CD8-positive, alpha-beta memory T cell (primary cell): ENCODE results near the gene PIK3R6. TPM values are rescaled to one million over a fixed set of nuclear protein-coding genes. Genes with fewer than 3 reads are reported as not detected.
A peak's percentile ranks its signal among the peaks of the same experiment; 100 is the strongest.
"Not testable (repeated sequence)": the region's sequence is repeated elsewhere in the genome, so short reads cannot be mapped to it uniquely, and the experiment has no call there.

Experiments used
- CTCF ChIA-PET: fragments of 350-600 bp; sonication (Branson Sonifier 250); formaldehyde crosslinking; loops from one replicate; lab custom pipeline; 2021; ENCODE audit warnings: antibody characterized with exemption; lab: Charles Lee
- POLR2A ChIA-PET: fragments of 350-600 bp; sonication (Branson Sonifier 250); formaldehyde crosslinking; loops from one replicate; lab custom pipeline; 2021; ENCODE audit warnings: antibody characterized with exemption; lab: Charles Lee
- DNase-seq, 5 donors: peaks; one replicate each; pipeline versions ENCODE4 v3.0.0 to v3.0.0-alpha.2; 2020 to 2022; ENCODE audit warnings: mixed read lengths in 1 of 5
- H3K27ac ChIP-seq: one replicate; pipeline ENCODE4 v1.7.0; 2013; ENCODE audit warnings: low read depth, mild to moderate bottlenecking, low read length, moderate library complexity
- H3K27me3 ChIP-seq: 2 replicates; pipeline ENCODE4 v1.7.0; 2013; ENCODE audit warnings: low read length, mild to moderate bottlenecking; ENCODE audit not compliant: insufficient read depth, poor library complexity, severe bottlenecking
- H3K36me3 ChIP-seq: 2 replicates; pipeline ENCODE4 v1.7.0; 2013; ENCODE audit warnings: mild to moderate bottlenecking, low read length, moderate library complexity; ENCODE audit not compliant: insufficient read depth
- H3K4me1 ChIP-seq: 2 replicates; pipeline ENCODE4 v1.7.0; 2013; ENCODE audit warnings: mild to moderate bottlenecking, low read length, moderate library complexity; ENCODE audit not compliant: insufficient read depth
- H3K4me3 ChIP-seq: 2 replicates; pipeline ENCODE4 v1.7.0; 2013; ENCODE audit warnings: mild to moderate bottlenecking, low read length
- H3K9me3 ChIP-seq: 2 replicates; pipeline ENCODE4 v1.7.0; 2013; ENCODE audit warnings: mild to moderate bottlenecking, low read length
- H3K27ac Mint-ChIP-seq, 8 donors: one replicate each; pipeline ENCODE4 v1.8.0; 2020 to 2021; ENCODE audit warnings: mixed read lengths in 8 of 8, mild to moderate bottlenecking in 6 of 8, inconsistent platforms in 3 of 8, moderate library complexity in 3 of 8
- H3K27me3 Mint-ChIP-seq, 2 donors: one replicate each; pipeline ENCODE4 v1.8.0; 2020 to 2021; ENCODE audit warnings: mixed read lengths in 2 of 2, mild to moderate bottlenecking in 1 of 2, moderate library complexity in 1 of 2
- H3K36me3 Mint-ChIP-seq, 3 donors: one replicate each; pipeline ENCODE4 v1.8.0; 2020 to 2021; ENCODE audit warnings: mixed read lengths in 3 of 3, inconsistent platforms in 1 of 3, mild to moderate bottlenecking in 1 of 3
- H3K4me1 Mint-ChIP-seq, 3 donors: one replicate each; pipeline ENCODE4 v1.8.0; 2020 to 2021; ENCODE audit warnings: mixed read lengths in 3 of 3, inconsistent platforms in 1 of 3, mild to moderate bottlenecking in 1 of 3
- H3K4me3 Mint-ChIP-seq, 7 donors: one replicate each; pipeline ENCODE4 v1.8.0; 2020 to 2021; ENCODE audit warnings: mixed read lengths in 7 of 7, mild to moderate bottlenecking in 6 of 7, moderate library complexity in 4 of 7, inconsistent platforms in 2 of 7
- H3K9me3 Mint-ChIP-seq, 5 donors: one replicate each; pipeline ENCODE4 v1.8.0; 2020 to 2022; ENCODE audit warnings: mixed read lengths in 5 of 5, mild to moderate bottlenecking in 3 of 5, moderate library complexity in 2 of 5, inconsistent platforms in 1 of 5
- polyA plus RNA-seq: library from polyadenylated mRNA; unstranded; fragments of 300-500 nt; fragmentation: Illumina TruSeq; gene quantifications from one replicate; pipeline ENCODE4 v1.2.3, GENCODE V29; 2021
- total RNA-seq, 2 experiments: library from RNA; stranded (reverse); gene quantifications; one replicate each; pipeline ENCODE4 v1.2.3, GENCODE V29; 2021

Gene PIK3R6
- total and polyA plus RNA-seq, 3 experiments from 2014 or later = 0.18 to 0.61 (median 0.35) TPM

DNA sequence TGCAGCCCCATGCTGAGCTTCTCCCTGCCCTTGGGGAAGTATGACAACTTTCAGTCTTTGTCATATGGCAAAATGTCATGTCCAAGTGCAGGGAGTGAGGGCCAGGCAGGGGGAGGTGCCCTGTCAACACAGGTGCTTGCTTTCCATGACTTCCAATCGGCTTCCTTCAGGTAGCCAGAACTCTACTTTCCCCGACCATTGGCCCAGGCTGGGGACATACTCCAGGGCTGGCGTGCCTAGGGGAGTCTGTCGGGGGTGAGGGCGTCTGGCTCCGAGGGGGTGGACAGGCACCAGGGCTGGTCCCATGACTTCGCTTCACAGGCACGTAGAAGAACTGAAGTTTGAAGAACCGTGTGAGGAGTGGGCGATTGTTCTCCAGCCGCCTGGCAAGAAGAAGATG is 19.8 kb upstream of the PIK3R6 start:
- ChIA-PET POLR2A (no interaction called here), CTCF (no interaction called here)
- Mint-ChIP-seq H3K27ac (peak overlapping the region in 6 of 8 donors; percentile 3 to 88 (median 56)), H3K4me3 (peak overlapping the region in 1 of 7 donors; percentile 19), H3K27me3 (peaks cover 0 to 4% of the 10 kb centered on the region in 2 donors), H3K4me1 (peaks cover 5% of the 10 kb centered on the region in 3 donors), H3K9me3 (no peaks in the 10 kb centered on the region), H3K36me3 (peaks cover 15 to 89% (median 15%) of the 10 kb centered on the region in 3 donors)
- Histone ChIP-seq H3K27me3 (no peaks in the 10 kb centered on the region), H3K36me3 (peaks cover 64% of the 10 kb centered on the region), H3K27ac (no peak overlapping the region), H3K4me1 (no peaks in the 10 kb centered on the region), H3K9me3 (no peaks in the 10 kb centered on the region), H3K4me3 (no peak overlapping the region)
- no peak for DNase-seq

DNA sequence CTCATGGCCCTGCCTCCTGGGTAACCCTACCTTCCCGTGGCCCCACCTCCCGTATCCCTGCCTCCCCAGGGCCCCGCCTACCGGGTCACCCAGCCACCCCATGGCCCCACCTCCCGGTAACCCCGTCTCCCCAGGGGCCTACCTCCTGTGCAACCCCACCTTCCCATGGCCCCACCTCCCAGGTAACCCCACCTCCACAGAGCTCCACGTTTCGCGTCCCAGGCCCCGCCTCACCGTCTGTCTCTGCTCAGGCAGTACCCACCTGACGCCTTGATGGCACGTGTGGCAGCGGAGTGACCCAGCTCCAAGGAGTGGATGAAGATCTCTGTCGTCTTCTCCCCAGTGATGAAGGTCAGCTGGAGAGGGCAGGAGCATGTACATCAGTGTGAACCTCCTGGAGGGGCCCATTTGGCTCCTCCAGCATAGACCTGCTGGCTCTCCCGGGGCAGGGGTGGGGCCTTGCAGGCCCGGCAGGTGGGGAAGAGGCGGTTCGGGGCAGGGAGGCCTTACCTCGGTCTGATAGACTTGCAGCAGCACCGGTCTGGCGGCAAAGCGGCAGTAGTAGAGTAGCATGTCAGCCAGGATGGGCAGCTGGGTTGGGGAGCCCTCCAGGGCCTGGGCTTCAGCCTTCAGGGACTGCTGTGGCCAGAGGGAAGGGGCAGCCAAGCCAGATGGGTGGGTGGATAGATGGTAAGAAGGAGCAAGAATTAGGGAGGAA is 18.7 kb upstream of the PIK3R6 start:
- Histone ChIP-seq H3K4me1 (no peaks in the 10 kb centered on the region), H3K36me3 (peaks cover 68% of the 10 kb centered on the region), H3K27me3 (no peaks in the 10 kb centered on the region), H3K9me3 (no peaks in the 10 kb centered on the region), H3K4me3 (no peak overlapping the region), H3K27ac (no peak overlapping the region)
- peaks cover 0 to 4% of the 10 kb centered on the region in 2 donors for H3K27me3 Mint-ChIP-seq
- no peaks in the 10 kb centered on the region for H3K9me3 Mint-ChIP-seq
- peaks cover 13 to 92% (median 14%) of the 10 kb centered on the region in 3 donors for H3K36me3 Mint-ChIP-seq
- H3K4me3 Mint-ChIP-seq = no peak overlapping the region
- POLR2A ChIA-PET = interaction anchor here (0.5 to 0.7 kb wide), 3 partner anchors 13 to 1370 kb away, joined by 3 read pairs; partner anchors contain the start of gene PIK3R5
- H3K4me1 Mint-ChIP-seq = peaks cover 0 to 4% (median 0%) of the 10 kb centered on the region in 3 donors
- CTCF ChIA-PET = no interaction called here
- peak overlapping the region; percentile 23 to 94 (median 60) for H3K27ac Mint-ChIP-seq
- peak in 2 of 5 donors; percentile 7 to 20 for DNase-seq

DNA sequence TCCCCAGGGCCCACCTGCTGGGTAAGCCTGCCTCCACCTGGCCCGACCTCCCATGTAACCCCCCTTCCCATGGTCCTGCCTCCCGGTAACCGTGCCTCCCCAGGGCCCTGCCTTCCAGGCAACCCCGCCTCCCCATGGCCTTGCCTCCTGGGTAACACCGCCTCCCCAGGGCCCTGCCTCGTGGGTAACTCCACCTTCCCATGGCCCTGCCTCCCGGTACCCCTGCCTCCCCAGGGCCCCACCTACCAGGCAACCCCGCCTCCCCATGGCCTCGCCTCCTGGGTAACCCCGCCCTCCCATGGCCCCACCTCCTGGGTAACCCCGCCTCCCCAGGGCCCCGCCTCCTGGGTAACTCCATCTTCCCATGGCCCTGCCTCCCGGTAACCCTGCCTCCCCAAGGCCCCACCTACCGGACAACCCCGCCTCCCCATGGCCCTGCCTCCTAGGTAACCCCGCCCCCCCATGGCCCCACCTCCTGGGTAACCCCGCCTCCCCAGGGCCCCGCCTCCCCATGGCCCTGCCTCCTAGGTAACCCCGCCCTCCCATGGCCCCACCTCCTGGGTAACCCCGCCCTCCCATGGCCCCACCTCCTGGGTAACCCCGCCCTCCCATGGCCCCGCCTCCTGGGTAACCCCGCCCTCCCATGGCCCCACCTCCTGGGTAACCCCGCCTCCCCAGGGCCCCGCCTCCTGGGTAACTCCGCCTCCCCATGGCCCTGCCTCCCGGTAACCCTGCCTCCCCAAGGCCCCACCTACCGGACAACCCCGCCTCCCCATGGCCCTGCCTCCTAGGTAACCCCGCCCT is 17.9 kb upstream of the PIK3R6 start:
- H3K27ac ChIP-seq = not testable (repeated sequence)
- H3K36me3 ChIP-seq = peaks cover 63% of the 10 kb centered on the region
- H3K27ac Mint-ChIP-seq = peak overlapping the region in 4 of 8 donors; percentile 57 to 83 (median 62)

DNA sequence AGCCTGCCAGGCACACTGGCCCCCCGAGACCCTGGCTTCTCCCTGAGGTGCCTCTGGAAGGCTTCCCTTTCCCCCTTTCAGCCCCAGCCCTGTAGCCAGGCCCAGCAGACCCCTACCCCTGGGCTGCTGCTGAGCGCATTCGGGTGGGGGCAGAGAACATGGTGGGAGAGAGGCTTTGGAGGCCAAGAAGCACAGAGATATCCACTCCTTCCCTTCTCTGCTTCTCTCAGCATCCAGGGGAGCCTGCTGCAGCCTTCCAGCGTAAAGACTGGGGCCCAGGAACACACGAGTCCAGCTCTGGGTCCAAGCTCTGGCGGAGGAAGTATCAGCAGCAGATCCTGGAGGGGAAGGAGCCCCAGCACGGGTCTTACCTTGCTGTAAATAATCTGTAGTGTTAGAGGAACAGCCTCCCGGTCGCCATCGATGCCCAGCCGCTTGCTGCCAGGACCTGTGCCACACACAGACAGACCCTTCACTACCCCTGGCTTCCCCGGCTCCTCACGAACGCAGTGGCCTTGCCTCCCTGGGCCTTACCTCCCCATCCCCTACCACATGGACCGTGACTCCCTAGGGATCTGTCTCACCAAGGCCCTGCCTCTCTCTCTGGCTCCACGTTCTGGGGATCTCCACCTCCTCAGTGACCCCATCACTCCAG is 17.0 kb upstream of the PIK3R6 start:
- Mint-ChIP-seq H3K36me3 (peaks cover 14 to 93% (median 19%) of the 10 kb centered on the region in 3 donors), H3K4me3 (peak overlapping the region in 1 of 7 donors; percentile 36), H3K9me3 (no peaks in the 10 kb centered on the region), H3K4me1 (peaks cover 0 to 4% (median 0%) of the 10 kb centered on the region in 3 donors), H3K27ac (peak overlapping the region in 4 of 8 donors; percentile 34 to 83 (median 77)), H3K27me3 (peaks cover 0 to 4% of the 10 kb centered on the region in 2 donors)
- Histone ChIP-seq H3K27ac (no peak overlapping the region), H3K4me3 (no peak overlapping the region), H3K27me3 (no peaks in the 10 kb centered on the region), H3K4me1 (no peaks in the 10 kb centered on the region), H3K9me3 (no peaks in the 10 kb centered on the region), H3K36me3 (peaks cover 54% of the 10 kb centered on the region)
- DNase-seq = no peak
- POLR2A ChIA-PET = no interaction called here
- CTCF ChIA-PET = no interaction called here

More for the DNA sequence above, 17.9 kb upstream of the PIK3R6 start:
- DNase-seq = peak; percentile 44 to 76 (median 60)
- H3K4me1 ChIP-seq, CTCF ChIA-PET, H3K9me3 ChIP-seq, H3K27me3 Mint-ChIP-seq, H3K4me3 Mint-ChIP-seq, H3K9me3 Mint-ChIP-seq, H3K4me3 ChIP-seq, H3K4me1 Mint-ChIP-seq, H3K27me3 ChIP-seq: not testable (repeated sequence)
- peaks cover 14 to 93% (median 16%) of the 10 kb centered on the region in 3 donors for H3K36me3 Mint-ChIP-seq
- POLR2A ChIA-PET = interaction anchor here (0.6 to 0.7 kb wide), 2 partner anchors 80 to 1369 kb away, joined by 3 read pairs; partner anchors contain the start of gene PIK3R5

DNA sequence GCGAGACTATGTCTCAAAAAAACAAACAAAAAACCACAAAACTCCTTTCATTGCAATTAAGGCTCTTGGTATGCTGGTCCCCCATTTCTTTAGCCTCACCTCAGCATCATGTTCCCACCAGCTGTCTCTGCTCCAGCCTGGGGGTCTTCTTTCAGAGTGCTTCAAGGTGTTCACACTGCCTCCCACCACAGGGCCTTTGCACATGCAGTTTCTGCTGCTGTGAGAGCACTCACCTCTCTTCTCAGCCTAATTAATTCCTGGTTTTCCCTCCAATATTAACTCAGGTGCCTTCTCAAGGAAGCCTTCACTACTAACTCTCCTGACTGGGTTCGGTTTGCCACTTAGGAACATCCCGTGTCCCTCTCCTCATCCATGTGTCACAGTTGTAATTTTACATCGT is 15.9 kb upstream of the PIK3R6 start:
- no peak for DNase-seq
- Histone ChIP-seq H3K36me3 (peaks cover 49% of the 10 kb centered on the region), H3K4me3 (no peak overlapping the region), H3K9me3 (no peaks in the 10 kb centered on the region), H3K4me1 (no peaks in the 10 kb centered on the region), H3K27me3 (no peaks in the 10 kb centered on the region), H3K27ac (no peak overlapping the region)
- H3K4me1 Mint-ChIP-seq = peaks cover 0 to 5% (median 0%) of the 10 kb centered on the region in 3 donors
- H3K27ac Mint-ChIP-seq = peak overlapping the region in 6 of 8 donors; percentile 3 to 75 (median 50)
- ChIA-PET CTCF (no interaction called here), POLR2A (interaction anchor here (0.6 kb wide), 1 partner anchor 52 kb away, joined by 3 read pairs; no protein-coding TSS in a partner anchor)
- peaks cover 0 to 5% of the 10 kb centered on the region in 2 donors for H3K27me3 Mint-ChIP-seq
- peak overlapping the region in 1 of 7 donors; percentile 47 for H3K4me3 Mint-ChIP-seq
- no peaks in the 10 kb centered on the region for H3K9me3 Mint-ChIP-seq
- H3K36me3 Mint-ChIP-seq = peaks cover 15 to 93% (median 20%) of the 10 kb centered on the region in 3 donors

DNA sequence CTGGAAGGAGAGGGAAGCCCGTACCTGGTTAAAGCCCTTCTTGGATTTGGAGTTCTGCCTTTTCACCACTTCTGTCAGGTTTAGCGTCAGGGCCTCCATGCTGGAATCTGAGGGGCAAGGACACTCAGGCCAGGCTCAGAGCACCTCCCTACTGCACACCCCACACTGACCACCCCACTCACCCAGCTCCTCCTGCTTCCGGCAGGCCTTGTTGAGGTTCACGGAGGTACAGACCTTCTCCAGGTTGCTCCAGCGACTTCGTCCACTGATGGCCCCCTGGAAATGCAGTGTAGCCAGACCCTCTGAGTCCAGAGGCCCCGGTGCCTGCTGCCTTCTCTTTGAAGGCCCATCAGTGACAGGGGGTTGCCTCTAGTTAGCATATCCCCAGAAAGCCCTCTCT is 14.1 kb upstream of the PIK3R6 start:
- H3K4me3 Mint-ChIP-seq = peak overlapping the region in 1 of 7 donors; percentile 15
- peaks cover 22 to 88% (median 27%) of the 10 kb centered on the region in 3 donors for H3K36me3 Mint-ChIP-seq
- H3K27ac Mint-ChIP-seq = peak overlapping the region in 3 of 8 donors; percentile 36 to 57 (median 38)
- peaks cover 0 to 8% (median 0%) of the 10 kb centered on the region in 3 donors for H3K4me1 Mint-ChIP-seq
- ChIA-PET CTCF (no interaction called here), POLR2A (no interaction called here)
- Histone ChIP-seq H3K4me3 (no peak overlapping the region), H3K9me3 (no peaks in the 10 kb centered on the region), H3K36me3 (peaks cover 39% of the 10 kb centered on the region), H3K4me1 (no peaks in the 10 kb centered on the region), H3K27ac (no peak overlapping the region), H3K27me3 (no peaks in the 10 kb centered on the region)
- no peaks in the 10 kb centered on the region for H3K9me3 Mint-ChIP-seq
- H3K27me3 Mint-ChIP-seq = peaks cover 0 to 6% of the 10 kb centered on the region in 2 donors
- no peak for DNase-seq

DNA sequence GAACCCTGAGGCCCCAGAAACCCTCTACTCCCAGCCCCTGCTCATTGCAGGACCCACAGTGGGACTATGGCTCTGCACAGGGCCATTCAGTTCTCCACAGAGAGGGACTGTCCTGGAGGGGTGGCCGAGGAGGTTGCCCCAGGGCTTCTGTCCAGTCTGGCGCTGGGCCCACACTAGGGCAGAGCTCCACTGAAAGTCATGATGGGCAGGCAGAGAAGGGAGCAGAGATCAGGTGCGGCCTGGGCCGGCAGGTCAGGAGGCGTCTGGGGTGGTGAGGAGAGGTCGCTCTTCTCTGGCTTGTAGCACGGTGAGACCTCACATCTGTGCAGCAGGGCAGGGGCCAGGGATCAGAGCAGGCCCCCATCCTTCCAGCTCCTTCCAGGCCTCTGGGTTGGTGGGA is 13.0 kb upstream of the PIK3R6 start:
- ChIA-PET POLR2A (no interaction called here), CTCF (no interaction called here)
- H3K4me1 ChIP-seq = no peaks in the 10 kb centered on the region
- no peaks in the 10 kb centered on the region for H3K9me3 ChIP-seq
- Mint-ChIP-seq H3K4me3 (no peak overlapping the region), H3K27me3 (peaks cover 0 to 2% of the 10 kb centered on the region in 2 donors), H3K36me3 (peaks cover 22 to 79% (median 27%) of the 10 kb centered on the region in 3 donors), H3K27ac (peak overlapping the region in 5 of 8 donors; percentile 17 to 84 (median 77)), H3K4me1 (peaks cover 0 to 8% (median 0%) of the 10 kb centered on the region in 3 donors), H3K9me3 (no peaks in the 10 kb centered on the region)
- peaks cover 32% of the 10 kb centered on the region for H3K36me3 ChIP-seq
- no peak for DNase-seq
- H3K4me3 ChIP-seq = no peak overlapping the region
- H3K27me3 ChIP-seq = no peaks in the 10 kb centered on the region
- H3K27ac ChIP-seq = no peak overlapping the region
